NCI-H774 (cell line): ENCODE measurements around the gene DLG1.

Experiments used
- DNase-seq: peaks from one replicate; lab custom pipeline; 2025; lab: John Stamatoyannopoulos, UW

The DLG1 gene

GRCh38 chr3:197171481-197172067, 126.8 kb downstream of the DLG1 start:
- no peak for DNase-seq

- no peak for DNase-seq
Observed at GRCh38 chr3:197169028-197169427, 129.4 kb downstream of the DLG1 start.

- DNase-seq, result no peak
Observed at GRCh38 chr3:197168606-197169005, 129.8 kb downstream of the DLG1 start.

- DNase-seq, result no peak
Observed at GRCh38 chr3:197168063-197168462, 130.3 kb downstream of the DLG1 start.

GRCh38 chr3:197167549-197167948, 130.9 kb downstream of the DLG1 start:
- DNase-seq, result no peak

GRCh38 chr3:197165890-197166289, 132.5 kb downstream of the DLG1 start:
- no peak for DNase-seq

- DNase-seq, result no peak
Observed at GRCh38 chr3:197155046-197155445, 143.4 kb downstream of the DLG1 start.

- DNase-seq, result peak; percentile 53
Observed at GRCh38 chr3:197151580-197151979, 146.8 kb downstream of the DLG1 start.

- no peak for DNase-seq
Observed at GRCh38 chr3:197149528-197149927, 148.9 kb downstream of the DLG1 start.

GRCh38 chr3:197144188-197144587, 154.2 kb downstream of the DLG1 start:
- DNase-seq, result no peak

- DNase-seq, result no peak
Observed at GRCh38 chr3:197139586-197139985, 158.8 kb downstream of the DLG1 start.

GRCh38 chr3:197137751-197138150, 160.7 kb downstream of the DLG1 start:
- no peak for DNase-seq

- no peak for DNase-seq
Observed at GRCh38 chr3:197136744-197137143, 161.7 kb downstream of the DLG1 start.

- DNase-seq, result no peak
Observed at GRCh38 chr3:197135212-197135611, 163.2 kb downstream of the DLG1 start.

- no peak for DNase-seq
Observed at GRCh38 chr3:197132916-197133530, 165.4 kb downstream of the DLG1 start.

- DNase-seq, result no peak
Observed at GRCh38 chr3:197125636-197126035, 172.8 kb downstream of the DLG1 start.

GRCh38 chr3:197124713-197125112, 173.7 kb downstream of the DLG1 start:
- DNase-seq, result no peak

- no peak for DNase-seq
Observed at GRCh38 chr3:197122394-197122793, 176.0 kb downstream of the DLG1 start.

GRCh38 chr3:197117114-197117513, 181.3 kb downstream of the DLG1 start:
- no peak for DNase-seq

- DNase-seq, result no peak
Observed at GRCh38 chr3:197114007-197114406, 184.4 kb downstream of the DLG1 start.

GRCh38 chr3:197111685-197112084, 186.7 kb downstream of the DLG1 start:
- DNase-seq, result no peak

- DNase-seq, result no peak
Observed at GRCh38 chr3:197105786-197106185, 192.6 kb downstream of the DLG1 start.

GRCh38 chr3:197104738-197105137, 193.7 kb downstream of the DLG1 start:
- no peak for DNase-seq

- no peak for DNase-seq
Observed at GRCh38 chr3:197103766-197104165, 194.6 kb downstream of the DLG1 start.
